Measurements from ENCODE around the gene MOV10.

MOV10 gene

DNA sequence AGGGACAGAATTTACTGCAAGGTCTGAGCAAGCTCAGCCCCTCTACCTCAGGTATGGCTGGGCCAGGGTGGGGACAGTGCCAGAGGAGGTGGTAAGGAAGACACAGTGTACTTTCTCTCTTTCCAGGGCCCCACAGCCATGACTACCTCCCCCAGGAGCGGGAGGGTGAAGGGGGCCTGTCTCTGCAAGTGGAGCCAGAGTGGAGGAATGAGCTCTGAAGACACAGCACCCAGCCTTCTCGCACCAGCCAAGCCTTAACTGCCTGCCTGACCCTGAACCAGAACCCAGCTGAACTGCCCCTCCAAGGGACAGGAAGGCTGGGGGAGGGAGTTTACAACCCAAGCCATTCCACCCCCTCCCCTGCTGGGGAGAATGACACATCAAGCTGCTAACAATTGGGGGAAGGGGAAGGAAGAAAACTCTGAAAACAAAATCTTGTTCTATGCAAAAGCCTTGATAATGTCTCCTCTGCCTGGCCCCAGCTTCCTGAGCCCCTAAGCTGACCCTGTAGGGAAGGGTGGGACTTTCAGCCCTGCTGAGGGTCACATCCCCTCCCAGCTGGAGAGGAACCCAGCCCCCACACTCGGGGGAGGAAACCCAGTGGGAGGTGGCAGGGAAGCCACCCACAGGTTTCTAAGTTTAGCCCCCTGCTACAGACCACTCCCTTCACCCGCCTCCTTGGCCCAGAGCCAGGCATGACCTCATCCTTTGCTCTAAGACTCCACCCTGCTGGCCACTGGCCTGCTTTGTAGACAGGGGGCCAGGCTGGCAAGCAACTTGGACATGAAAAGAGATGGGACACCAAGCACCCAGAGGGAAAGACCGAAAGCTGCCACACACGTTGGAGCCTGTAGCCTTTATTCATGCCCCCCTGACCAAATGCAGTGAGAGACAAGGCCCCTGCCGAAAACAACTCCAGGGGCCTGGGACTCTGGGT, 26.1 kb downstream of the MOV10 start:
- DNase-seq (ENCODE audit: low read depth in 2 of 2): peak; percentile 47 to 48

DNA sequence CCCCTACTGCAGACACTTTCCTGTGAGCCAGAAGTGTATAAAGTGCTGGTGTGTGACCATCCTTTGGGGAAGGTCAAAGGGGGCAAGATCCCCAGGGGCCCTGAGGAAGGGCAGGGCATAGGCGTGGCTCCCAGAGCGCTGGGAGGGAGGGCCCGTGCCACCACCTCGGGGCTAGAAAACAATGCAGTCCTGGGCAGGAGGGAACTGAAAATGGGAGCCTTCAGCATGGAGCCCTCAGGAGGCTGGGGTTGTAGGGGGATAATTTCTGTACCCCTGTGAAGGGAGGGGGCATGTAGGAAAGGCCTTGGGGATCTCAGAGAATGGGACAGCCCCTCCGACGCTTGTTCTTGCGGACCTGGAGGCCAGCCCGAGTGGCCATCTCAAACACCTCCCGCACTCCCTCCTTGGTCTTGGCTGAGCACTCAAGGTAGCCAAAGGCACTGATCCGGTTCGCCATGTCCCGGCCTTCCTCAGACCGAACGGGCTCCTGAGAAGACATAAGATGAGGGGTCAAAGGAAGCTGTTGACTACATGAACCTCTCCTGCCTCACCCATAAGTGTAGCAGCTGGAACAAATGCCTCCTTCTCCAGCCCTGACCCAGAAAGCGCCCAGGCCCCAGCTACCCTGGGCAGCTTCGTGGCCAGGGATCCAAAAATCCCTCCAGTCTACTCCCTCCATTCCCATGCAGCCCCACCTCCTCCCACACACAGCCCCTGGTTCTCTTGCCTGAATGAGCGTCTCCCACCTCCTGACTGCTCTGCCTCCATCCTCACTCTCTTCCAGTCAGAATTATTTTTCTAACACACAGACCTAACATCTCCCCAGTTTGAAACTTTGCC, 27.0 kb downstream of the MOV10 start:
- DNase-seq (ENCODE audit: low read depth in 2 of 2): no peak

DNA sequence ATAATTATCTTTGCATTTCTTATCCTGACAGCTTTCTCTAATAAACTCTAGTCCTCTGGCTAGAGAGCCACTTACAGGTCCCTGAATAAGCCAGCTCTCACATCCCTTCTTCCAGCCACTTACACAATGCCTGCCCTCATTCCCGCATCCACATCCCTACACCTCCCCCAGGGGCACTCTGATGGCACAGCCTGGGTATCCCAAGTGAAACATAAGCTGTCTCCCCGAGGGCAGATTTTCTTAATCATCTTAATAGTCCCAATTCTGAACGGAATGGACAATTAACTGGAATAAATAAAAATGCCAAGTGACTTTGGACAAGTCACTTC, 27.6 kb downstream of the MOV10 start:
- no peak for DNase-seq (ENCODE audit: low read depth in 2 of 2)

DNA sequence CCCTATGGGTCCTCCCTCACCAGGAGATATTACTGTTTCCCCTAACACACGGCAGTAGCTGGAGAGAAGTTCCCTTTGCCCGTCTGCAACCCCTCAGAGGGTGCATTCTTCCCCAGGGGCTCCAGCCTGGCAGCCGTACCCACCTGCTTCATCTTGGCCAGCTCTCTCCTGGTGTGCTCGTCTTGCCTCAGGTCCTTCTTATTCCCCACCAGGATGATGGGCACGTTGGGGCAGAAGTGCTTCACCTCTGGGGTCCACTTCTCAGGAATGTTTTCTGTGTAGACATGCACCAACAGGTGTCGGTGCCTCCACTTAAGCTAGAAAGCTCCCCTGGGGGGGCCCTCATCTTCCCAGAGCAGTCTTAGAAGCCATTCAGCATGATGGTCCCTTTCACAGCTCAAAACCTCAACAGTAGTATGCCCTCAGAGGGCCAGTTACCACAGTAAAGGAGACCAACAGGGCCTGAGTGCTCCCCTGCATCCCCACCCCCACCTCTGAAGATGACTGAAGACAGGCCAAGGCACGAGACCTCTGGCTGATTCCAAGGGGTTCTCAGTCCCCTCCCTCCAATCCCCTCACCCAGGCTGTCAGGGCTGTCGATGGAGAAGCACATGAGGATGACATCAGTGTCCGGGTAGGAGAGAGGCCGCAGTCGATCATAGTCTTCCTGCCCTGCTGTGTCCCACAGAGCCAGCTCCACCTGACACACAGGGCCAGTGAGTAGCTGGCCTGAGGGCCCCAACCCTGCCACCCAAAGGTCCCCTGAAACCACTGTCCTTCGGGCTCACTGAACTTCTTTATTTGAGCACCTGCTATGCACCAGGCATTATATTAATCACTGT, 28.2 kb downstream of the MOV10 start:
- DNase-seq (ENCODE audit: low read depth in 2 of 2): no peak

DNA sequence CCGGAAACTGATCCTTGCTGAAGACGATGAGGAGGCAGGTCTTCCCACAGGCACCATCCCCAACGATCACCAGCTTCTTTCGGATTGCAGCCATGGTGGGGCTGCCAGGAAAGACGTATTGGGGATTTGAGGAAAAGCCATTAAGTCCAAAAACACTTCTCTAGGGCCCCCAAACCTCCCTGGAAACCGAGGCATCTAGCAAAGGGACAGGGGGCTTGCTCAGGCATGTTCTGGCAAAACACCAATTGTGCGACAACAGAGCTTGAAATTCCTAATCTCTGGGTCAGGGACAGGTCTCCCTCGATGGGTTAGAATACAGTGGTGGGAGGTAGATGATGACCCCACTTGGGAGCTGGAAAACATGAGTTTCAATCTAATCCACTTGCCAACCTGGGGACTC, 29.2 kb downstream of the MOV10 start:
- no peak for DNase-seq (ENCODE audit: low read depth in 2 of 2)

DNA sequence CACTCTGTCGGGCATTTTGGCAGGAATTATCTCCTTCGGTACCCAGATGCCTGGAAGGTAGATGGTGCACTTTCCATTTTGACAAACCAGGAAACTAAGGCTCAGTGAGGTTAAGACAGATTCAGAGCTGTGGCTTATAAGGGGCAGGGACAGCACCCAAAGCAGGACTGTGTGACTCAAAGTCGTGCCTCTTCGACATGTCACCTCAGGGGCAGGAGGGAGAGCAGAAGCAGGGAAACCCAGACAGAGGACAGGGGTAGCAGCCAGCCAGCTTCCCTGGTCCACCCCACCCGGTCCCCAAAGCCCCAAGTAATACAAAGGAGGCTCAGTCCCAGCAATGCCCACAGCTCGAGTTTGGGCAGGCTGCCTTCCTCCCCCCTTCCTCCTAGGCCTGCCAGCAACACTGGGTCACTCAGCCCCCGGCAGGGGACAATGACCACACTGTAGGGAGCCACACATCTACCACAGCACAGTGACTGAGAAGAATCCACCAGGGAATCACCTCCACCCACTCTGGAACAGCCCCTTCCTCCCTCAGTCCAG, 30.0 kb downstream of the MOV10 start:
- no peak for DNase-seq (ENCODE audit: low read depth in 2 of 2)

DNA sequence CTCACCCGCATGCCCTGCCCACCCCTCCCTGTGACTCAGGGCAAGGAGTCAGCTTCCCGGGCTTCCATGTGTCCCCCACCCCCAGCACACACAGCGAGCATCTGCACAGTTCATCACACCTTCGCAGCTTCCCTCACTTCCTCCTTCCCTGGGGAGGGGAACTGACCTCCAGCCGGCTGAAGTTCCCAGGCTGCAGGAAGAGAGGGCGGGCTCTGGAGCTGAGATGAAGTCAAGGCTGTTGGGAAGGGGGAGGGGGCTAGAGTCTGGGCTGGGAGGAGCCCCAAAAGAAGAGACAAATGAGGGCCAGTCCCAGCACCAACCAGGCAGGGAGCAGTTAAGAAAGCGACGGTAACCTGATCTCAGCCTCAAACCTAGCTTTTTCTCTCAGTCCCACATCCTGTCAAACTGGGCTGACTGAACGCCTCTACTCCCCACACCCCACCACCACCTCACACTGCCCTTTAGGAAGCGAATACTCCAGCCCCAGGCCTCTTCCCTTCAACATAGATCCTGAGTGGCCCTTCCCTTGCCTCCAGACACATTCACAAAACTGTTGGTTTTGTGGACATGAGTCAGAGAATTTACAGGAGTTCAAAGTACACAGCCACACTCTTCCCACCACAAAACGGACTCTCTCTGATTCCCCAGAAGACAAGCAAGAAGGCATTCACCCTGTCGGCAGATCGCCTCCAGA, 30.6 kb downstream of the MOV10 start:
- no peak for DNase-seq (ENCODE audit: low read depth in 2 of 2)

DNA sequence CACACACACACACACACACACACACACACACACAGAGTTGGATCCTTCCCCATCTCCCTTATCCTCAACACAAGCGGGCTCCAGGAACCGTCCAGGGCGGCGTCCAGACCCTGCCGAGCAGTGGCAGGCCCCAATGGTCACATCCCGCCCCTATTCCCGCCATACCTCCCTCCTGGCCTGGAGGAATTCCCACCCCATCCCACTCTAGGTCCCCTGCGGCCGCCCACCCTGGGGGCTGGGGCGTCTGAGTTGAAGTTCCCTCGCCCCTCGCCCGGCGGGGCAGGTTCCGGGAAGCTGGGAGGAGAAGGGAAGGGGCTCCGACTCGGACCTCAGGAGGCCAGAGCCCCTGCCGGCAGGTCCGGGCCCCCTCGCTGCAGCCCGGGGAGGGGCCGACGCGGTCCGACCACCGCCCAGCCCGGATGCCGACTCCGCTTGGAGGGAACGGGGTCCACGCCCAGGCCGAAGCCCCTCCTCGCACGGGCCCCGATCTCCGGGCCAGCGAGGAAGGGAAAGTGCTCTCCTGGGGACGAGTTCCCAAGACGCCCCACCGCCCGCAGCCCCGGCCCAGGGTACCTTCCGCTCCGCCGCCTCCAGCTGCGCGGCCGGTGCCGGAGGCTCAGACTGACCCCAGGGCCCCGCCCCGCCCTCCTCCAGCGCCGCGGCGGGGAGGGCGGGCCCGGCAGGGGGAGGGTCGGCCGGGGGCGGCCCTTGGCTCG, 32.2 kb downstream of the MOV10 start, which contains the start of gene RHOC:
RHOC (minus strand) TSS at position 623 of the 716 bp plus-strand sequence. CDS start 3,328 bp downstream, outside the sequence.
- no peak for DNase-seq (ENCODE audit: low read depth in 2 of 2)

DNA sequence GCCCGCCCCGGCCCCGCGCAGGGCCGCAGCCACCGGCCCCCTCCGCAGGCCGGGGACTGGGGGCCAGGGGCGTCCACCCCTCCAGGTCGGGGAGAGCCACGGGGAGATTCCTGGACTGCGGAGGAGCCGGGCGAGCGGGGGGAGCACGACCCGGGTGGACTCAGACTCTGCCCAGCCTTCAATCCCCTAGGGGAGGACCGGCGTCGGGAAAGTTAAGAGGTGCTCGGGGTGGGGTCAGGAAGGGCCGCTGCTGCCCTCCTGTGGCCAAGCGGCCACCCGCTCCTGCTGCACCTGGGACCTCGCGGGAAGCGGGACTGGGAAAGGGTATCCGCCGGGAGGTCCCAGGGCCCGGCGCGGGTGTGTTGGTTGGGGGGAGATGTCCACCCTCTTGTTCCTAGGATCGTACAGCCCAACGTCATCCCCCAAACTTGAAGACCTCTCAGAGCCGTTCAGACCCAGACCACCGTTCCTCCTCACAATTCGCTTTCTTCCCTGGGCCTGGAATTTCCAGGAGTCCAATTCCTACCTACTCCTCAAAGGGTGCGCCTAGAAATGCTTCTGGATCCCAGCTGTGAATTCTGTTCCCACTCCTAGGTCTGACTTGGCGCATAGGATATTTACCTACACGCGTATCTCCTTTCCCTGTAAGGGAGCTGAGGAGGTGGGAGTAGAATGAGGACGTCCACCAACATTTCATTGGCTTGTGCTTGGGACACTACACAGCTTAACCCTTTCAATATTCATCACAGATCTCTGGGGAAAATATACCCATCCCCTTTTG, 33.0 kb downstream of the MOV10 start:
- peak in 1 of 2 donors; percentile 32 for DNase-seq (ENCODE audit: low read depth in 2 of 2)

DNA sequence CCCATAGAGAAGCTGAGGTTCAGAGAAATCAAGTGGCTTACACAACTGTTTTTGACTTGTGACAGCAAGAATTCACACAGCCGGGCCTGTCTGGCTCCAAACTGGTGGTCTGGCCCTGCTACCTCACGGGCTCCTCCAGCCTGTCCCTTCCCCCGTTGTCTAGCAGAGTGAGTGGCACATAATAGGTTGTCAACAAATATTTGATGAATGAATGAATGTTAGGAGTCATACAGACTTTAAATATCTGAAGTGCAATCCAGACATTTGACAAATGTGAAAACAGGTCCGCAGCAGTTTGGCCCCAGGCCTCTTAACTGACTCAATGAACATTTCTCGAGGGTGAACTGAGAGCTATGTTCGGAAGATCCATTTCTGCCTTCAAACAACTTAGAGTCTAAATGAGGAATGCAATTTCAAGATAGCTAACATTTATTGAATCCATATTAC, 33.6 kb downstream of the MOV10 start:
- no peak for DNase-seq (ENCODE audit: low read depth in 2 of 2)

DNA sequence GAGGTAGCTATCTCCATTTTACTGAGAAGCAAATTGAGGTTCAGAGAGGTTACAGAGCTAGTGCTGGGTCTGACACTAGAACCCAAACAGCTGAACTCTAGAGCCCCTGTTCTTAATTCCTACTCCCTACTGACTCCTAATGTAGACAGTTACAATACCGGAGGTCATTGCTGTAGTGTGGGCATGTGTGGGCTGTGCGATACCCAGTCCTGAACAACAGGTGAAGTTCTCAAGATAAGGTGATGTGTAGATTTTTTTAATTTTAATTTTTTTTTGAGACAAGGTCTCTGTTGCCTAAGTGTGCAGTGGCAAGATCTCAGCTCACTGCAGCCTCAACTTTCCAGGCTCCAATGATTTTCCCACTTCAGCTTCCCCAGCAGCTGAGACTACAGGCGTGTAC, 34.0 kb downstream of the MOV10 start:
- no peak for DNase-seq (ENCODE audit: low read depth in 2 of 2)

DNA sequence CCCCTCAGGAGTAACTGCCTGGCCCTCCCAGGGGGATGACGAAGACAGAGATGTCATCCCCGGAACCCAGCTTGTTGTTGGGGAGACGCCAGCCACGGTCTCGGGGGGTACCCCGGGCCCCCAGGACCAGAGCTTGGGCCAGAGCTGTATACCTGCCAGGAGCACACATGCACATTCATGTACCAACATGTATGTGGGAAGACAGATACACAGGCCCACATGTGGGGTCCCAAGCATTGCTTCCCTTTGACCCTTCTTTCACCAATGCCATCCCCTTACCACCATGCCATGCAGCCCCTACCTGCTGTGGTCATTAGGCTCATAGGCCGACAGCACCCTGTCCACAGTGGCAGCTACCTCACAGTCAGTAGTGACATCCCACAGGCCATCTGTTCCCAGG, 35.7 kb downstream of the MOV10 start:
- no peak for DNase-seq (ENCODE audit: low read depth in 2 of 2)

DNA sequence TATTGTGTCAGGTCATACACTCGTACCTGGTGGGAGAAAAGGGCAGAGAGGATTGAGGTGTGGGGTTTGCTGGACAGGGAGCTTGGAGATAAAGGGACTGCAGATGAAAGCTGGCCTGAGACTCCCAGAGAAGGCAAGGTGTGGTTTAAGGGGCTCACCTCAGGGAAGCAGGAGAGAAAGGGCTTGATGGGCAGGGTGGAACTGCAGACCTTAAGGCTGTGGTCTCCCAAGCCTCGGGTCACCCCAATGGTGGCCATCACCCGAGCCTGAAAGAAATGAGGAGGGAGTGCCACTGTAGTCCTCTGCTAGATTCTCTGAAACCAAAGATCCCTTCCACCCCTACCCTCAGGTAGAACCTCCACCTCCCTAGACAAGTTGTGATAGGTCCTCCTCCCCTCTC, 36.1 kb downstream of the MOV10 start:
- DNase-seq (ENCODE audit: low read depth in 2 of 2): no peak

DNA sequence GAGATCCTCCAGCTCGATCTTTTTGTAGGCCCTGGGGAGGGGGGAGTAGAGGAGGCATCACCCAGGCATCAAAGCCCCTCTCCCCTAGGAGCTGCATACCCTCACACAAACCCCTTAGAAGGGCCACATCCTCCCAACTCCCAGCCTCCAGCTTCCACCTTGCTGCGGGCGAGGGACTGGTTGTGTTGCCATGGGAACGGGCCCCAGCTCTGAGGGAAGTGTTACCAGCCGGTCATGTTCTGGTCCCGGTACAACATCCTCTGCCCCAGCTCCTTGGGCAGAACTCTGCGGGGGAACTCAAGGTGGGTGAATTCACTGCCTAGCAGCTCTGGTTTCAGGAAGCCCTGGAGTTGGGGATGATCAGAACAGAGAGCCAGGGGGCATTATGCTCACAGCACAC, 36.6 kb downstream of the MOV10 start:
- no peak for DNase-seq (ENCODE audit: low read depth in 2 of 2)

DNA sequence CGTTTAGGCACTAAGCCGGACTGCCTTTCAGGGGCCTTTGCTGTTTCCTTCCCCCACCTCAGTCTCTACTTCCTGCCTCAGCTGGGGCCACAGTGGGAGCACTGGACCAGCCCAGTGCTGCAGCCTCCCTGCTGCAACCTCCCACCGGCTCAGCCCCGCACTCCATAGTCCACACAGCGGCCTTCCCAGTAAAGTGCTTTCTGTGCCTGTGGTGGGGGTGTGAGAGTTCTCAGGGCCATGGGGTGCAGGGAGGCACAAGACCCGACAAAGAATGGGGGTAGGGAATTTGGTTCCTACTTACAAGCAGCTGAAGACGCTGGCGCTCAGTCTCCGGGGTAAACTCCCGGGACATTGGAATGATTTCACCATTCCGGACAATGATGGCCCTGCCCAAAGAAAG, 37.2 kb downstream of the MOV10 start:
- DNase-seq (ENCODE audit: low read depth in 2 of 2): no peak

DNA sequence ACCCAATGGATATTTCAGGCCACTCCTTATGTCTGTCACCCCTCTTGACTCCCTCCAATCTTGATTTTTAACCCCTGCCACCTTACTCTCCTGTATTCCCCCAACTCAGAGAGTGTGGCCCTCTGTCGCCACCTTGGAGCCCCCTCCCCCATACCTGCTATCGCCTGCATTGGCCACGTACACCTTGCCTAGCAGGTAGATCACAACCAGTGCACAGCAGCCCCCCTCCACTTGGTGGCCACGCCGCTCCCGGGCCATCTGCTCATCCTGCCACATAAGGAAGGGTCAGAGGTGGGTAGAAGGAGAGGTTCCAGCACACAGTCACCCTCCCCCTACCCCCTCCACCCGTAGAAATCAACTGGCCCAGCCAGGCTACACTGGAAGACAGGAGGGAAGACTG, 37.7 kb downstream of the MOV10 start:
- no peak for DNase-seq (ENCODE audit: low read depth in 2 of 2)

DNA sequence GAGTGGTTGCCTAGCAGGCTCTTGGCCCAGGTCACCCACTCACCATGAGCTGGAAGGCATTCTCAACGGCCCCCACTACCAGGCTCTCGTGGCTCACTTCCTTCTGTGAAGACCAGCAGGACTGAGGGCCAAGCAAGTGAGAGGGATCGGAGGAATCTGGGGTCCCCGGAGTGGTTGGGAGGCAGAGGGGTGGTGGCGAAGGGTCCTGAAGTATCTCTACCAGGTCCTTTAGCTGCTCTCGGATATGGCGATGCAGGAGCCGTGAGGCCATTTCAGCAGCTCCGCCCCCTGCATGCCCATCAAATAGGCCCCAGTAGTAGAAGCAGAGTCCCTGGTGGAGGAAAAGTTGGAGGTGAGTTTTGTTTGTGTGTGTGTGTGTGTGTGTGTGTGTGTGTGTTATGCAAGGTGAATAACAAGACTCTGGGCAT, 38.3 kb downstream of the MOV10 start:
- no peak for DNase-seq (ENCODE audit: low read depth in 2 of 2)

DNA sequence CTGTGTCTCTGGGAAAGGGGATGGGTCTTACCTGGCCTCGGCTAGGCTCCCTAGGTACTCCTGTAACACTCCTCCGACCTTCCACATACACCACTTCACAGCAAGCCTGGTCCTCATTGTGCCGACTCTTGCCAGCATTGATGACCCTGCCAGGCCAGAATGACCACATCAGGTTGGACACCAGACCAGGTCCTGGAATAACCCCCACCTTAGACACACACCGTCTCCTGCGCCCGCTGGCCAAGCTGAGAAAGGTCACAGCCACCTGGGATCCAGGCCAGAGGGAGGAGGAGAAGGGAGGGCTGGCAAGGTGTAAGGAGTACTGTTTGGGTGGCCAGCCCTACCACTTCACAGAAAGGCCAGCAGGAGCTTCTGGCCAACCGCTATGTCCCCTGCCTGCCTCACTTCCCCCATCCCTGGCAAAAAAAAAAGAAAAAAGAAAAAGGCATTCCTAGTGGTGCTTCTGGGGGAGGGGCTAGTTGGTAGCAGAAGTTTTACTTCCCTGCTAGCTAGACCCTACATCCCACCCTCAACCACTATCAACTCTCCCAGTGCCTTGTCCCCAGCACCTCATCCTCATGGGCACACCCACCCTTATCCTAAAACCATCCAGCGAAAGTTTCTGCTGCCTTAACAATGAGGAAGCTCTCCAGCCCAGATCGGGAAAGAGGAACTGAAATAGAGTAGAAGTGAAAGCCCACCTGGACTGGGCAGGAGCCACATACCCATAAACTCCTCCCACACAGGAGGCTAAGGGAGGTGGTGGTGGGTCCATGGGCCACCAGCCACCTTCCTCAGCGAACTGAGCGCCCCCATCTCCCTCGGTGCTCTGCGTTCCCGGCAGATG, 39.2 kb downstream of the MOV10 start:
- no peak for DNase-seq (ENCODE audit: low read depth in 2 of 2)
